ENCODE data around the gene CHPF2.

CHPF2 gene

DNA sequence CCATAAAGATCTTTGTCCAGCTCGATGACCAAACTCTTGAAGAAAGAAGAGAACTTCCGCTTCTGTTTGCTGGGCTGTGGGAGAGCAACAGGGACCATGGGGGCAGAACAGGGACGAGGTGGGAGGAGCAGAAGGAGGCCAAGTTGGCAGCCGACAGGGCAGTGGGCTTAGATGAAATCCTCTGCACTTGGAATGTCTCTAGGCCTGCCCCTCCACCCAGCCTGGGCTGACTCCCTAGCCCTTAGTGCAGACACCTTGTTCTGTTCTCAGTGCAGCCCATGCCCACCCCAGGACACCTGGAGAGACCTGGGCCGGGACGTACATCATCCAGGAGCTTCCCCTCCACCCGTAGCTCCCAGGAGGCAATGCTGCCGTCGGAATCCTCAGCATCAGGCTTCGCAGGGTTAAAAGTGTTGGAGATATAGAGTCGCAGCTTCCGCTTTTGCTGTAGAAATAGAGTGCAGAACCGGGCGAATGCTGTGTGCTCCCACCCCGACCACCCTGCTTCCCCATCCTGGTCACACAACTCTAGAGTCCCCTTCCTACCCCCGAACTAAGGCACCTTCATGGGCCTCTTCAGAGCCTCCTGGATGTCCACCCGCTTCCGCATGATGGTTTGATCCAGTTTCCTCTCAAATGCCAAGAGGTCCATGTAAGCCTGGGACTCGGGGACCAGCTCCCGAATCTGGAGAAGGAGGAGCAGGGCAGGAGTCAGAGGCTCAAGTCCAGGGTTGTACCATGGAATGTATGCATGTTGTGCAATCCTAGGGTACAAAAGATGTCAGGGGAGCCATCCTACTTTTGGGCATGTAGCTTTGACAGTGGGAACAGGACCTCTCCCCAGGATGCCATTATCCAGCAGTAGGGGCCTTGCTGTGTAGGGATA, 10.1 kb downstream of the CHPF2 start:
- Histone ChIP-seq H3K9me3 (ENCODE audit: severe bottlenecking) (no peaks in the 10 kb centered on the region), H3K27ac (no peak overlapping the region), H3K36me3 (peaks cover 2% of the 10 kb centered on the region; the same call in 1 of the 2 replicates), H3K4me3 (ENCODE audit: low read depth, low read length) (no peak overlapping the region), H3K27me3 (ENCODE audit: insufficient read depth, low read depth, severe bottlenecking) (peaks cover 3% of the 10 kb centered on the region)
- TF ChIP-seq, protein P1, sequence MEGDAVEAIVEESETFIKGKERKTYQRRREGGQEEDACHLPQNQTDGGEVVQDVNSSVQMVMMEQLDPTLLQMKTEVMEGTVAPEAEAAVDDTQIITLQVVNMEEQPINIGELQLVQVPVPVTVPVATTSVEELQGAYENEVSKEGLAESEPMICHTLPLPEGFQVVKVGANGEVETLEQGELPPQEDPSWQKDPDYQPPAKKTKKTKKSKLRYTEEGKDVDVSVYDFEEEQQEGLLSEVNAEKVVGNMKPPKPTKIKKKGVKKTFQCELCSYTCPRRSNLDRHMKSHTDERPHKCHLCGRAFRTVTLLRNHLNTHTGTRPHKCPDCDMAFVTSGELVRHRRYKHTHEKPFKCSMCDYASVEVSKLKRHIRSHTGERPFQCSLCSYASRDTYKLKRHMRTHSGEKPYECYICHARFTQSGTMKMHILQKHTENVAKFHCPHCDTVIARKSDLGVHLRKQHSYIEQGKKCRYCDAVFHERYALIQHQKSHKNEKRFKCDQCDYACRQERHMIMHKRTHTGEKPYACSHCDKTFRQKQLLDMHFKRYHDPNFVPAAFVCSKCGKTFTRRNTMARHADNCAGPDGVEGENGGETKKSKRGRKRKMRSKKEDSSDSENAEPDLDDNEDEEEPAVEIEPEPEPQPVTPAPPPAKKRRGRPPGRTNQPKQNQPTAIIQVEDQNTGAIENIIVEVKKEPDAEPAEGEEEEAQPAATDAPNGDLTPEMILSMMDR (IDR thresholded peaks at IDR 0.05; ENCODE audit: low read depth, low read length), result no peak
- no peak for DNase-seq

DNA sequence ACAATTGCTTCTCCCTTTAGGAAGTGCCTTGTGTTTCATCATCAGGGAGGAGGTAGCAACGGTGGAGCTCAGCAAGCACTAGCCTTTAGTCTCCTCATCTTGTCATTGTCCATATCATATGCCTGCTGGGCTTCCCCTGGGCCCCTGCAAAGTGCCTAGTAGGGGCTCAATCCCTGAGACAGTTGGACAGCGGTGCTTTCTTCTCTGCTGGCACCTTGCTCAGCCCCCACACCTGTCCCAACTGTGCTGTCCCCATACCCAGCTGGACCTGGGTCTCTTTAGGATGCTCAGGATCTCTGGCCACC, 10.7 kb downstream of the CHPF2 start:
- Histone ChIP-seq H3K36me3 (no peaks in the 10 kb centered on the region; the same call in 1 of the 2 replicates), H3K9me3 (ENCODE audit: severe bottlenecking) (no peaks in the 10 kb centered on the region), H3K27me3 (ENCODE audit: insufficient read depth, low read depth, severe bottlenecking) (peaks cover 3% of the 10 kb centered on the region), H3K4me3 (ENCODE audit: low read depth, low read length) (no peak overlapping the region), H3K27ac (no peak overlapping the region)
- TF ChIP-seq, protein P1 (IDR thresholded peaks at IDR 0.05; ENCODE audit: low read depth, low read length), result no peak
- DNase-seq, result no peak

DNA sequence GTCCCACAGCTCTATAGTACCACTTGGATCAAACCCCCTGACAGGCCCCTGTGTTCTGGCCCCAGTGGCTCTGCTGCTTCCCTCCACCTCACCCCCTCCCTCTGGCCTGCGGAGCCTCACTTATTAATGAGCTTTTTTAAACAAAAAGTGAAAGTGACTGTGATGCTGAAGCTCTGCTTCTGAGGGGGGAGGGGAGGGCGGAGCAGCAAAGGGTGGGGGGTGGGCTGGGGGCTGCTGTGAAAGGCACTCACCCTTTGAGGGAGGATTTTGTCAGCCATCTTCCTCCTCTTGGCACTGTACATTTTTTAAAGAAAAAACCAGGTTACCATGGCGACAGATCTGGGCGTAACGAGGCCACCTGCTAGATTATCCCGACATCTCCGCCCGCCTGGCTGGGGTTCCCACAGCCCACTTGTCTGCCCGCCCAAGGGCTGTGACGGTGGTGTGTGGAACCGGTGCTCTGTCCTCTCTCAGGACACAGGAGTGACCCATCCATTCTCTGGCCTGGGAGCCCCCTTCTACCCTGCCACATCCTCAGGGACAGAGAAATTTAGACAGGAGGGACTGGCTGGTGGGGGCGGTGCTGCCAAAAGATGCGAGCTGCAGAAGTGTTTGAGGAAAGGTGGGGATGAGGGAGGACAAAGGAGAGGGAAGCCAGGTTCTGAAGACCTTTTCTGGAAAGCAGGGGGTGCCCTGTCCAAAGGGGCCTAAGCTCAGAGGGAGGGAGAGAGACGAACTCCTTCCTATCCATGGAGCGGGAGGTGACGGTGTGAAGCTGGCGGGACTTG, 11.3 kb downstream of the CHPF2 start:
- TF ChIP-seq, protein P1 (IDR thresholded peaks at IDR 0.05; ENCODE audit: low read depth, low read length), result no peak
- H3K27me3 ChIP-seq (ENCODE audit: insufficient read depth, low read depth, severe bottlenecking), result peaks cover 3% of the 10 kb centered on the region
- no peak for DNase-seq
- H3K9me3 ChIP-seq (ENCODE audit: severe bottlenecking), result no peaks in the 10 kb centered on the region
- H3K27ac ChIP-seq, result no peak overlapping the region
- H3K36me3 ChIP-seq, result no peaks in the 10 kb centered on the region; the same call in 1 of the 2 replicates
- H3K4me3 ChIP-seq (ENCODE audit: low read depth, low read length), result no peak overlapping the region

DNA sequence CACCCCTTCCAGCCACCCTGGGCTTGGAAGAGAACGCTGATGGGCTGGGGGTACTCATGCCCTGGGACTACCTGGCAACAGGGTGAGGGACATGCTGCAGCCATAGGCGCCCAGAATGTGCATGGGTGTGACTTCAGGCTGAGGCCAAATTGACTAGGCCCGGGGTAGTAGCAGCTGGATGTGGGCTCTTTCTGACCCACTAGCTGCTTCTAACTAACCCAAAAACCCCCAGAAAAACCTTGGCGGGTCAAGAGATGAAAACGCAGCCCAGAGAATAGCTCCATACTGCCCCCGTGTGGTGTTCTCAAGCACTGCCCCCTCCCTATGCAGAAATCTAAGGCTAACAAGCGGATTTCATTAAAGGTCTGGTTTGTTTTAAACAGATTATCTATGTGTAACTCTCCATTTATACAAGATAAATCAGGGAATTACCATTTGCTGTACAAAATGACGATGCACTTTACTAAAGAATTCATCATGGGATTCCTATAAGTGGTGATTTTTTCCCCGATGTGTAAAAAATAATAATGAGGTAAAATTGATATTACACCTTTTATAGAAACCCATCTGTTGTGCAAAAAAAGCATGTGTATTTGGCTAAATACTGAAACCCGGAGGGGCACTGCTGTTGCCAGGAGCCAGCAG, 12.0 kb downstream of the CHPF2 start:
- peaks cover 3% of the 10 kb centered on the region for H3K27me3 ChIP-seq (ENCODE audit: insufficient read depth, low read depth, severe bottlenecking)
- TF ChIP-seq, protein P1 (IDR thresholded peaks at IDR 0.05; ENCODE audit: low read depth, low read length), result peak; percentile 77
- H3K9me3 ChIP-seq (ENCODE audit: severe bottlenecking), result no peaks in the 10 kb centered on the region
- no peak overlapping the region for H3K4me3 ChIP-seq (ENCODE audit: low read depth, low read length)
- no peak overlapping the region for H3K27ac ChIP-seq
- DNase-seq, result peak; percentile 49
- H3K36me3 ChIP-seq, result no peaks in the 10 kb centered on the region

DNA sequence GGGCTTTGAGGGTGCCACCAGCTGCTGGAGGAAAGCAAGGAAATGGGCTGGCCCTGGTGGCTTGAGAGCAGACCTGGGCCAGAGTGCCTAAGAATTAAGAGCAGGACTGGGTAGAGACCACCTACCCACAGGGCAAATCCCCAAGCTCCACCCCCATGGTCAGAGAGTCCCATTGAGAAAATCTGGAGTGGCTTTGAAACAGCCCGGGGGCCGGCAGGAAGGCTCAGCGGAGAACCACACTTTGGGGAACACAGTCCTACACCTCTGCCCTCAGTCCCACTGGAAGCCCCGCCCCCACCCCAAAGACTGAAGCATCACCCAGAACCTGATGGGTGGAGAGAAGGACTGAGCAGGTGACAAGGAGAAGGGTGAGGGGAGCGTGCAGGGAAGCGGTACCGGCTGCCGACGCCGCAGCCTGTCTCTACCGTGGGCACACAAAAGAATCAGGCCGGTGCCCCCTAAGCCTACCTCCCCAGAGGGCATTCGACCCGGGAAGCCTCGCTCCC, 12.6 kb downstream of the CHPF2 start:
- no peak for DNase-seq
- Histone ChIP-seq H3K4me3 (ENCODE audit: low read depth, low read length) (peak overlapping the region; percentile 28), H3K36me3 (no peaks in the 10 kb centered on the region), H3K9me3 (ENCODE audit: severe bottlenecking) (no peaks in the 10 kb centered on the region), H3K27ac (no peak overlapping the region), H3K27me3 (ENCODE audit: insufficient read depth, low read depth, severe bottlenecking) (peaks cover 3% of the 10 kb centered on the region)
- TF ChIP-seq, protein P1 (IDR thresholded peaks at IDR 0.05; ENCODE audit: low read depth, low read length), result no peak
